Measurements from ENCODE around the gene DAG1.

Gene DAG1

GRCh38 chr3:49519296-49519695, 49.2 kb downstream of the DAG1 start:
- no peak for DNase-seq

- no peak for DNase-seq
Measured at GRCh38 chr3:49519916-49520385, 49.9 kb downstream of the DAG1 start.

GRCh38 chr3:49523756-49524747, 54.0 kb downstream of the DAG1 start:
- no peak for DNase-seq

GRCh38 chr3:49529567-49529966, 59.5 kb downstream of the DAG1 start:
- DNase-seq, result peak; percentile 37

GRCh38 chr3:49530231-49530630, 60.2 kb downstream of the DAG1 start:
- no peak for DNase-seq

- no peak for DNase-seq
Measured at GRCh38 chr3:49530701-49531100, 60.6 kb downstream of the DAG1 start.

GRCh38 chr3:49531218-49531617, 61.2 kb downstream of the DAG1 start:
- DNase-seq, result no peak

GRCh38 chr3:49531715-49532114, 61.6 kb downstream of the DAG1 start:
- DNase-seq, result no peak

GRCh38 chr3:49533031-49533430, 63.0 kb downstream of the DAG1 start:
- DNase-seq, result no peak

- DNase-seq, result no peak
Measured at GRCh38 chr3:49533786-49534519, 63.9 kb downstream of the DAG1 start.

GRCh38 chr3:49534581-49535441, 64.7 kb downstream of the DAG1 start:
- no peak for DNase-seq

- DNase-seq, result no peak
Measured at GRCh38 chr3:49535971-49536874, 66.2 kb downstream of the DAG1 start.

GRCh38 chr3:49536875-49537533, 66.9 kb downstream of the DAG1 start:
- no peak for DNase-seq

- peak; percentile 91 for DNase-seq
Measured at GRCh38 chr3:49539659-49540560, 69.8 kb downstream of the DAG1 start.

- DNase-seq, result no peak
Measured at GRCh38 chr3:49552087-49552486, 82.0 kb downstream of the DAG1 start.

- no peak for DNase-seq
Measured at GRCh38 chr3:49553324-49553691, 83.2 kb downstream of the DAG1 start.

- peak; percentile 95 for DNase-seq
Measured at GRCh38 chr3:49553692-49554632, 83.9 kb downstream of the DAG1 start, which contains the start of gene BSN. TSS of gene BSN (plus strand) at chr3:49554477. CDS start at chr3:49554603, 126 bp downstream.

- DNase-seq, result no peak
Measured at GRCh38 chr3:49554633-49555265, 84.7 kb downstream of the DAG1 start.

Measured in activated CD4-positive, alpha-beta T cell treated with anti-CD3 and anti-CD28 coated beads, Interleukin-10, Interleukin-2, amounts not matched to agents 100 ng/mL and 50 ng/mL, durations not matched to agents 16 hours and 8 hours (primary cell).